Endothelial cell of umbilical vein (primary cell): ENCODE measurements around the gene RBM5. TPM values are rescaled to one million over a fixed set of nuclear protein-coding genes. Genes with fewer than 3 reads are reported as not detected.

Experiments
- BruUV-seq: library from RNA; stranded (reverse); fragments of 400-500 nt; replicated peaks from 2 replicates; lab custom pipeline; 2021; lab: Mats Ljungman, UMichigan
- CTCF ChIA-PET: fragments of 300-600, 350-600 bp; sonication (Branson Sonifier 250); formaldehyde crosslinking; loops from one replicate; lab custom pipeline; 2021; ENCODE audit warnings: antibody characterized with exemption, inconsistent platforms; lab: Charles Lee
- POLR2A ChIA-PET: fragments of 300-600, 350-600 bp; sonication (Branson Sonifier 250); formaldehyde crosslinking; loops from one replicate; lab custom pipeline; 2021; ENCODE audit warnings: antibody characterized with exemption, inconsistent platforms; lab: Charles Lee
- DNase-seq: peaks from one replicate; pipeline ENCODE4 v3.0.0-alpha.2; 2011; ENCODE audit warnings: low read depth, low spot score
- FAIRE-seq: peaks from 2 replicates; lab custom pipeline; 2011; peaks lifted over from hg19 to GRCh38; lab: Jason Lieb, UNC
- H2AFZ ChIP-seq: 2 replicates; pipeline ENCODE4 v1.6.0; 2012; ENCODE audit warnings: low read depth, low read length, control low read depth, inconsistent platforms
- H3K27ac ChIP-seq: 2 replicates; pipeline ENCODE4 v1.5.1; 2011; ENCODE audit warnings: low read depth, mild to moderate bottlenecking, control low read depth, low read length, moderate library complexity; ENCODE audit not compliant: insufficient read depth
- H3K27me3 ChIP-seq, 2 experiments: 2 replicates each; pipeline versions ENCODE4 v1.6.0 to v1.6.1; 2011; ENCODE audit warnings: low read length in 2 of 2, mixed read lengths in 1 of 2; ENCODE audit not compliant: control insufficient read depth in 2 of 2, insufficient read depth in 2 of 2
- H3K36me3 ChIP-seq, 2 experiments: 2 replicates in 1 of 2; 3 replicates in 1 of 2; pipeline ENCODE4 v1.5.1; 2011; ENCODE audit warnings: low read length in 2 of 2, mild to moderate bottlenecking in 1 of 2, moderate library complexity in 1 of 2; ENCODE audit not compliant: control insufficient read depth in 2 of 2, insufficient read depth in 2 of 2; ENCODE audit errors: extremely low read depth in 1 of 2
- H3K4me1 ChIP-seq: 3 replicates; pipeline ENCODE4 v1.5.1; 2011; ENCODE audit warnings: mild to moderate bottlenecking, low read length; ENCODE audit not compliant: control insufficient read depth, insufficient read depth; ENCODE audit errors: extremely low read depth
- H3K4me2 ChIP-seq: 2 replicates; pipeline ENCODE4 v1.6.1; 2011; ENCODE audit warnings: low read length, control low read depth, mixed read lengths; ENCODE audit not compliant: insufficient read depth
- H3K4me3 ChIP-seq, 3 experiments: fragments of 200-600 bp in 1 of 3; sonication (generic), shearing (Covaris generic) in 1 of 3; replicated peaks in 1 of 3; 2 replicates each; pipeline ENCODE4 v1.5.1; 2011 to 2016; ENCODE audit warnings: control low read depth in 3 of 3, low read length in 3 of 3, mild to moderate bottlenecking in 2 of 3, inconsistent platforms in 1 of 3, low read depth in 1 of 3, moderate library complexity in 1 of 3; ENCODE audit not compliant: insufficient read depth in 1 of 3
- H3K79me2 ChIP-seq: 2 replicates; pipeline ENCODE4 v1.6.0; 2012; ENCODE audit warnings: low read length, inconsistent platforms; ENCODE audit not compliant: control insufficient read depth, insufficient read depth
- H3K9ac ChIP-seq: replicated peaks from 2 replicates; pipeline ENCODE3; 2011; ENCODE audit warnings: low read length, control low read depth; ENCODE audit not compliant: insufficient read depth; ENCODE audit errors: extremely low read depth
- H3K9me1 ChIP-seq: replicated peaks from 3 replicates; pipeline ENCODE4 v1.6.0; 2011; ENCODE audit warnings: mild to moderate bottlenecking, low read length; ENCODE audit not compliant: control insufficient read depth, insufficient read depth; ENCODE audit errors: extremely low read depth
- H3K9me3 ChIP-seq: replicated peaks from 2 replicates; pipeline ENCODE4 v1.5.1; 2012; ENCODE audit warnings: low read length, inconsistent platforms; ENCODE audit not compliant: control insufficient read depth, insufficient read depth
- H4K20me1 ChIP-seq: replicated peaks from 2 replicates; pipeline ENCODE3; 2011; ENCODE audit warnings: mild to moderate bottlenecking, low read length; ENCODE audit not compliant: control insufficient read depth, insufficient read depth; ENCODE audit errors: extremely low read depth
- CTCF ChIP-seq, 2 donors: IDR thresholded peaks; 1 replicate in 1 of 2; 2 replicates in 1 of 2; pipeline ENCODE4 v1.5.1; 2011; ENCODE audit warnings: low read length in 2 of 2, mild to moderate bottlenecking in 2 of 2, moderate library complexity in 2 of 2, control low read depth in 1 of 2, inconsistent platforms in 1 of 2, low read depth in 1 of 2; ENCODE audit not compliant: insufficient read depth in 1 of 2; ENCODE audit errors: extremely low read depth in 1 of 2
- EZH2 ChIP-seq: IDR thresholded peaks from 2 replicates; pipeline ENCODE4 v1.6.1; 2012; ENCODE audit warnings: borderline replicate concordance, low read depth, mild to moderate bottlenecking, moderate library complexity, low read length, inconsistent platforms; ENCODE audit not compliant: severe bottlenecking
- FOS ChIP-seq: IDR thresholded peaks from 2 replicates; pipeline ENCODE4 v1.6.1; 2011; ENCODE audit warnings: mild to moderate bottlenecking, low read length, moderate library complexity, borderline replicate concordance; ENCODE audit not compliant: insufficient read depth
- GATA2 ChIP-seq: IDR thresholded peaks from 2 replicates; pipeline ENCODE4 v1.7.0; 2011; ENCODE audit warnings: low read depth, mild to moderate bottlenecking, moderate library complexity, mixed read lengths, low read length; ENCODE audit not compliant: insufficient read length, insufficient read depth
- JUN ChIP-seq: IDR thresholded peaks from 2 replicates; pipeline ENCODE4 v1.6.1; 2011; ENCODE audit warnings: borderline replicate concordance, low read depth; ENCODE audit not compliant: insufficient read length, insufficient read depth
- MAX ChIP-seq: IDR thresholded peaks from 2 replicates; pipeline ENCODE4 v1.6.1; 2011; ENCODE audit not compliant: insufficient read depth, insufficient read length
- MYC ChIP-seq: IDR thresholded peaks from one replicate; pipeline ENCODE4 v1.6.1; 2011; ENCODE audit warnings: mild to moderate bottlenecking, low read depth, low read length
- POLR2A ChIP-seq: IDR thresholded peaks from 2 replicates; pipeline ENCODE4 v1.6.1; 2012; ENCODE audit warnings: low read depth, mild to moderate bottlenecking, control low read depth, low read length
- POLR2AphosphoS5 ChIP-seq: IDR thresholded peaks from 2 replicates; pipeline ENCODE4 v1.6.1; 2012; ENCODE audit warnings: low read depth, mild to moderate bottlenecking, control low read depth, low read length, moderate library complexity; ENCODE audit not compliant: insufficient read depth
- dilution Hi-C: fragments of 300-500 bp; cut with MboI; formaldehyde crosslinking; loops from one replicate; pipeline ENCODE4 v1.15.0; 2019; ENCODE audit warnings: low sequenced_read_pairs; ENCODE audit not compliant: extremely low pct_ligation_motif_present
- intact Hi-C: fragments of 100-400 bp; cut with micrococcal nuclease; formaldehyde crosslinking; loops from one replicate; pipeline ENCODE4 v1.10.0; 2022
- polyA plus RNA-seq, 4 experiments: library from polyadenylated mRNA; depleted of rRNA in 3 of 4; stranded (reverse) in 3 of 4; unstranded in 1 of 4; fragments of >200 nt; gene quantifications; 2 replicates each; pipeline versions ENCODE4 v1.2.1 to v1.2.3, GENCODE V29; 2011 to 2012; ENCODE audit warnings: missing spikeins in 1 of 4
- total RNA-seq: library from RNA; stranded (reverse); gene quantifications from 2 replicates; pipeline ENCODE4 v1.2.3, GENCODE V29; 2021

The RBM5 gene
- total and polyA plus RNA-seq, 2 donors (not counting 3 experiments of a cell fraction or from before 2014, with no cell fraction given): 190 to 218 TPM

GRCh38 chr3:50124052-50124799, 35.5 kb downstream of the RBM5 start:
- dilution Hi-C loops (no loop called here), intact Hi-C loops (loop anchor here (10.0 kb wide), 1 partner anchor 141 kb away; the partner anchor contains the start of gene SEMA3B)
- TF ChIP-seq POLR2AphosphoS5 (no peak), EZH2 (no peak), CTCF (IDR thresholded peaks at IDR 0.05; ENCODE audit: extremely low read depth in 1 of 2, insufficient read depth in 1 of 2, low read depth in 1 of 2, low read length in 2 of 2) (no peak), MAX (no peak), MYC (no peak), POLR2A (no peak), GATA2 (no peak), JUN (no peak), FOS (no peak)

More at GRCh38 chr3:50124052-50124799, 35.5 kb downstream of the RBM5 start:
- H4K20me1 ChIP-seq: no peaks in the 10 kb centered on the region
- no peaks in the 10 kb centered on the region for H3K9me1 ChIP-seq
- H3K9me3 ChIP-seq: no peaks in the 10 kb centered on the region
- no peak overlapping the region for H3K9ac ChIP-seq
- FAIRE-seq: peak; percentile 26
- ChIA-PET CTCF (interaction anchor here (3.0 to 6.3 kb wide), 3 partner anchors 11 to 67 kb away, joined by 15 to 177 read pairs (median 40); partner anchors contain the start of gene GNAT1), POLR2A (no interaction called here)
- H3K4me3 ChIP-seq: no peak overlapping the region
- no TSS peak for BruUV-seq
- no peak overlapping the region for H2AFZ ChIP-seq
- peaks cover 7% of the 10 kb centered on the region for H3K4me1 ChIP-seq
- H3K79me2 ChIP-seq: no peaks in the 10 kb centered on the region
- no peak overlapping the region for H3K4me2 ChIP-seq
- no peak for DNase-seq
- H3K36me3 ChIP-seq: peaks cover 0 to 12% of the 10 kb centered on the region in 2 experiments
- H3K27ac ChIP-seq: no peak overlapping the region
- H3K27me3 ChIP-seq: no peaks in the 10 kb centered on the region
